Measurements from ENCODE around the gene RANBP10.

Gene RANBP10

DNA sequence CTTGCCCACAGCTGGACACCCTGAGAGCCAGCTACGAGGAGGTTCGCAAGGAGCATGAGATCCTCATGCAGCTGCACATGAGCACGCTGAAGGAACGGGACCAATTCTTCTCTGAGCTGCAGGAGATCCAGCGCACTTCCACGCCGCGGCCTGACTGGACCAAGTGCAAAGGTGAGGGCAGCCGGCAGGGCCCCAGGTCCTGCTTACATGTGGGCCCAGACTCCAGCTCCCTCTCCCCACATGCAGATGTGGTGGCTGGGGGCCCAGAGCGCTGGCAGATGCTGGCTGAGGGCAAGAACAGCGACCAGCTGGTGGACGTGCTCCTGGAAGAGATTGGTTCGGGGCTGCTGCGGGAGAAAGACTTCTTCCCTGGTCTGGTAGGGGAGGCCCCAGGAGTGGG, 19.5 kb upstream of the RANBP10 start:
- DNase-seq: no peak

DNA sequence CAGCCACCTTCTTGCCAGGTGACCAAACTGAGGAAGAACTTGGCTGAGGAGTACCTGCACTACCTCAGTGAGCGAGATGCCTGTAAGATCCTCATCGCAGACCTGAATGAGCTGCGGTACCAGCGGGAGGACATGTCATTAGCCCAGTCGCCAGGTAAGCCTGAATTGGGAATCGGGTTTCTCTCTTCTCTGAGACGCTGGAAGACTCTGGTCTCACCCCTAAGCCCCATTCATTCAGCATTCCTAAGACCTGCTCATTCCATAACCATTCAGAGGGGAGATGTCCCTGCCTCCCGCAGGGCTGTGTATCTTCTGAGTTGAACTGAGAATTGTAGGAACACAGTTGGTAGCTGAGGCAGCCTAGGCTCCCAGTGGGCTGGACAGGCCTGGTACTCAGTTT, 18.8 kb upstream of the RANBP10 start:
- no peak for DNase-seq

DNA sequence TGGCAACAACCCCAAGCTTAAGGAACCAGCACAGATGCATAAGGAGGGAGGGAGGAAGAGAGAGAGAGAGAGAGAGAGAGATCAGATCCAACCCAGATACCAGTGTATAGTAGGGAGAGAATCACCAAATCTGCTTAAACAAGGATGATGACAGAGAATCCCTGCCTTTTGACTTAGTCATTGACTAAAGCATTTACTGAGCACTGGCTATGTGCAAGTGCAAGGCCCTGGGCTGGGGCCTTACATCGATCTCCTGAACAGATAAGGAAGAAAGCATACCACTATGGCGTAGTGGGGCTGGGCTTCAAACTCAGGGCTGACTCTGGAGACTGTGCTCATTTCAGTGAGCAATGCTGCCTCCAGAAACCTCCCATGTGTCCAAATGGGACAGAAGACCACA, 16.2 kb upstream of the RANBP10 start:
- no peak for DNase-seq

DNA sequence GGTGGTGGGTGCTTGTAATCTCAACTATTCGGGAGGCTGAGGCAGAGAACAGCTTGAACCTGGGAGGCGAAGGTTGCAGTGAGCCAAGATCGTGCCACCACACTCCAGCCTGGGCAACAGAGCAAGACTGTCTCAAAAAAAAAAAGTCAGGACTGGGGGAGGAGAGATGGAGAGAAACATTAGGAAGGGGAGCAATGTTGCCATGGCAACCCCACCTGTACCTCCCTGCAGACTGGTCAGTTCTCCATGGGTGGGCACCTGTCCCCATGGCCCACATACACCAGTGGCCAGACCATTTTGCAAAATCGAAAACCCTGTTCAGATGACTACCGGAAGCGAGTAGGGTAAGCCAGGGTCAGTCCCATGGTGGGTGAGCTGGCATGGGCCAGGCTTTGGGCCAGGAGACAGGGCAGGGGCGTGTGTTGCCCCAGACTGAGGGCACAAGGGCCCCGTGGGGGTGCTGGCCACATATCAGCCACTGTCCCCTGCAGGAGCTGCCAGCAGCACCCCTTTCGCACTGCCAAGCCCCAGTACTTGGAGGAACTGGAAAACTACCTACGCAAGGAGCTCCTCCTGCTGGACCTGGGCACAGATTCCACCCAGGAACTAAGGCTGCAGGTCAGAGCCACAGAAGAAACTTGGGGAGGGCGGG, 14.4 kb upstream of the RANBP10 start:
- no peak for DNase-seq

DNA sequence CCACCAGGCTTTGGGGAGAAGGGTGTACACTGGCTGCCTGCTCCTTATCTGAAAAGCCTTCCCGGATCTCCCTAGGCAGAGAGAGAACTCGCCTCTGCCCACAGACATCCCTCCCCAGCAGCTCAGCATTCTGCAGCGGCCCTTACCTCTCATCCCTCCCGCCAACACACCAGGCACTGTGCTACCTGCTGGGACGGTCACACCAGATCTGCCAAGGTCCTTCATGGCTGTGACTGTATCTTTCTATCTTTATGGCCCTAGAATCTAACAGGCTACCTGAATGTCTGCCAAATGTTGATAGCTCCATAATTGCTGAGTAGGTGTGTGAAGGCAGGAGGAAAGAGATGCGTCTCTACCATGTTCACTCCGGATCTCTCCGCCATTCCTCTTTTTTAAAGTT, 8.2 kb upstream of the RANBP10 start:
- no peak for DNase-seq

DNA sequence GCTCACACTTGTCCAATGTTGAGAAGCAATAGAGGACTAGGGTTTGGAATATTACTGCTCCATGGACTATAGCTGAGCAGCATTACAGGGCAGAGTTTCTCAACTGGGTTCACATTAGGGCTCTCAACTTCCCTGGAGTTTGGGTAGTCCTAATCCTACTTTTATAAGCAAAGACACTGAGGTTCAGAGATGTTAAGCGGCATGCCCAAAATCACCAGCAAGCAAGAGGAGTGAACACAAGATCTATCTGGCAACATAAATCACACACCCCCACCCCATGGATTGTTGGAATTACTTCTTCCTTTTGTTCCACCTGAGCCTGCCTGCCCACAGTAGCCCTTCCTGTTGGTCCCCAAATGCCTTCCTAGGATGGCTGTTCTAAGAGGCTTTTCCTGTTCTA, 5.5 kb upstream of the RANBP10 start:
- DNase-seq: no peak

DNA sequence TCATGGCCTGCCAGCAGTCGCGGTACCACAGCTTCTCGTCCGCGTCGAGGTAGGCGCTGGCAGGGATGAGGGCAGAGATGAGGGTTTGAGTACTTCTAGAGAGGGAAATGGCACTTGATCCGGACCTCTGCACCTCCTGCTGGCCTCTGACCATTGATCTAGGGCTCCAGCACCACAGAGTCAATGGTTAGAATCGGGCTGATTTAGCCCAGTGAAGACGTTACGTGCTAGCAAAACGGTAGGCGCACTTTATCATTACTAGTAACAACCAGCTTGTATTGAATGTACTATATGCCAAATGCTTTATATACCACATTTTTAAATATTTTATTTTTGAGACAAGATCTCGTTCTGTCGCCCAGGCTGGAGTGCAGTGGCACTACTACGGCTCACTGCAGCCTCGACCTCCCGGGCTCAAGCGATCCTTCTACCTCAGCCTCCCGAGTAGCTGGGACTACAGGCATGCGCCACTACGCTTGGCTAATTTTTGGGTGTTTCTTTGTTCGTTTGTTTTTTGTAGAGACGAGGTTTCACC, 855 bp upstream of the RANBP10 start:
- no peak for DNase-seq

DNA sequence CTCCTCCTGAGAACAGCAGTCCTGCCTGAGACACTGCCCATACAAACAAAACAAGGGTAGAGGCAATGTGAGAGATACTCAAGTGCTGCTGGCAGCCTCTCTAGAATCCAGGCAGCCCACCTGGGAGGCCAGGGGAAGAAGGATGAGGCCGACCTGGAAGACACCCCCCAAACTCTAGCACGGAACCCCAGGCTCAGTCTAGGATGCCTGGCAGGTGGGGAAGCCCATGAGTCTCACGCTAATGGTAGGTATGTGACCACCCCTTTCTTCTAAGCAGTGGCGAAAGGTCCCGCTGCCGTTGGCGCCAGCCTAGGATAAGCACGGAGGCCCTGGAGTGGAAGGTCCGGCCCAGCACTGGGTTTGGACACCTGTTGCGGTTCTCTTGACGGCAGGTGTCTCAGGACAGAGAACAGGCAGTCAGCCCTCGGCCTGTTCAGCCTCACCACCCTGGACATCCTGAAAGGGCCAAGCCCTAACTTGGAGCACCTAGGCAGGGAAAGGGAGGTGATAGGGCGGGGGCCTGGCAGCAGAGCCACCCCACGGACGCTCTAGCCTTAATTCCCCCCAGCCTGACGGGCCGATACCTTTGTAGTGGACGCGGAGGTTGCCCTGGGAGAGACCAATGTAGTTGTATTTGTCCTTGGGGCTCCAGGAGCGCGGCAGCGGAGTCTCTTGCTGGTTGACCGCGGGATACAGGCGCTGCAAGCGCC, 487 bp downstream of the RANBP10 start:
- DNase-seq: no peak

DNA sequence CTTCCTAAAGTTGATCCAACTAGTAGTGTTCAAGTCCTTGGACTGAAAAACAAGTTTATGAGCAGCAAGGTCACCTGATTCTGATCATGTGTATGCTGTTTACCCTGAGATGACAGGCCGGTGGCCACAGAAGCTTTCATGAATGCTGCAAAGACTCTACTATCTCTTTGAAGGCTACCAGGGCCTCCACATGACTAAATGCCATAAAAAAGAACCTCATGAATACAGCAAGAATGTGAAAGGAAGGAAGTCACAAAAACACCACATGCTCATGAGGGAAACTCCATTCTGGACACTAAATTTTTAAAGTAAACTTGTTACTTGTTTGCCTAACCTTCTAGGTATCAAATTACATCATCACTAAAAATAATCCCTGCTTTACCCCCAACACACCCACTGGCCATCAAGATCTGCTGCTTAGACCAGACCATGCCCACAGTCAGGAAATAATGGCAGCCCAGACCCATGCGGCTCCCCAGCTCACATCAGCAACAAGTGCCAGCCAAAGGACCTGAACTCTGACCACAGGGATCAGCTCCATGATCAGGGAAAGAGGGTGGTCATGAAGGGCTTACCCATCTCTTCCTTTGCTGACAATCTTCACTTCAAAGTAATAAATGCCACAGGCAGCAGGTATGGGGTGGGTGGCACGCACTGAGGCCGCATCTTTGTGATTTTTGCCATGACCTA, 1.4 kb downstream of the RANBP10 start:
- DNase-seq: no peak

DNA sequence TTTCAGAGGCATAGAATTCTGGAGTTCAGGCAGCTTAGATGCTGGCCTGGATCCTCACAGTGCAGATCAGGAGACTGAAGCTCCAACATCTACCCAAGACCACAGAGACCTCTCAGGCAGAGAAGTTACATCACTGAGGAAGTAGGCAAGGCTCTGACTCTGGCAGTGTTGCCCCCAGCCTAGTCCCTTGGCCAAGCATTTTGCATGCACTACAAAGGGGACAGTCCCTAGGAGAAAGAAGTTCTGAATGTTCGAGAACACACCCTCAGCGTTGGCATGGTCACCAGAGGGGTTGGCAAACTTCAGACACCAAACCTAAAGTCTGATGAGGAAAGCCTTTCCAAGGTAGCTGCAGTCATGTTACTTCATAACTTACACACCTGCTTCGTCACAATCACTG, 2.5 kb downstream of the RANBP10 start:
- no peak for DNase-seq

DNA sequence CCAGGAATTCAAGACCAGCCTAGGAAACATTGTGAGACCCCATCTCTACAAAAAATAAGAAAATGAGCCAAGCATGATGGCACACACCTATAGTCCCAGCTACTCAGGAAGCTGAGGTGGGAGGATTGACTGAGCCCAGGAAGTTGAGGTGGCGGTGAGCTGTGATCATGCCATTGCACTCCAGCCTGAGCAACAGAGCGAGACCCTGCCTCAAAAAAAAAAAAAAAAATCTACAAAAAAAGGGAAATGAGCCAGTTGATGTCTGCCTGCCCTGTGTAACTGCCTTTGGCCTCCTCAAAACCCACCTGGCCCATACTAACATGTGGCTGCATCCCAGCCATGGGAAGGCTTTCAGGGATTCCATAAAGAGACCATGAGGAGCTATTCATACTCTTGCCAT, 4.5 kb downstream of the RANBP10 start:
- peak; percentile 23 for DNase-seq

DNA sequence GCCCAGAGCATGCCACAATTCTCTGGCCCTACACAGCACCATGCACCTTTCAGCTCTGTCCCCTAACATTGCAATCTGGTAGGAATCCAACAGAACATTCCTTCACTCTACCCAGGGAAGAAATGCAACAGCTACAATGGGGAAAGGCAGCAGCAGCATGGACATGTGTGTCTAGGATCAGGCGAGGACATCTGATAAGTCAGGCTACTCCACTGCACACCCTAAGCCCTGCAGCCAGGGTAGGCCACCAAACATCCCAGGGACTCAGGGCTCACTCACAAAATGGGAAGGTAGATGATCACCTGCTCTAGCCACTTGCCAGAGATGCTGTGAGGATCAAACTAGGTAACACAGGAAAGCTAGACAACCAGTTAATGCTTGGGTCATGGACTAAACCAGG, 5.1 kb downstream of the RANBP10 start:
- no peak for DNase-seq

DNA sequence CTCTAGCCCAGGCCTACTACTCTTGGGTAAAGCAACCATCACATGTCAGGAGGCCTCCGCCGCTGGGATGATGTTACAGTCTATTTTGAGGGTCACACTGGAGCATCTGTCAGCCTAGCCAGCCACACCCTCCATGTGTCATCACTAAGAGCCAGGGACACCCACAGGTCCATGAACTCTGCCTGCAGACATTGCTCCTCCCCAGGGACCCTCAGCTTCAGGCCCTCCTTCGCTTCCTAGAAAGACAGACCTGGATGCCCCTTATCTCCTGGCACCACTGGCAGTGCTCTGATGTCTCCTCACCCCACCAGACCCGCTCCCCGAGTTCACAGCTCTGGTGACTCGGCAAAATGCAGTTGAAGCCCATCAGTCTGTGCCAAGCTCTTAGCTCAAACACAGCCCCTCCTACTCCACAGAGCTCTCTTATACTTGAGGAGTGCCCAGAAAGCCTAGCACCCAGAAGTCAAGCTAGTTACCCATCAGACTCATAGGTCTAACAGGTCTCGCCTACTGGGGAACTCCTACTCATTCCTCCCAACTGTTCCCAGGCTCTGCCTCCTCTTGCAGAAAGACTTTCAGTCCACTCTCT, 5.9 kb downstream of the RANBP10 start:
- no peak for DNase-seq

DNA sequence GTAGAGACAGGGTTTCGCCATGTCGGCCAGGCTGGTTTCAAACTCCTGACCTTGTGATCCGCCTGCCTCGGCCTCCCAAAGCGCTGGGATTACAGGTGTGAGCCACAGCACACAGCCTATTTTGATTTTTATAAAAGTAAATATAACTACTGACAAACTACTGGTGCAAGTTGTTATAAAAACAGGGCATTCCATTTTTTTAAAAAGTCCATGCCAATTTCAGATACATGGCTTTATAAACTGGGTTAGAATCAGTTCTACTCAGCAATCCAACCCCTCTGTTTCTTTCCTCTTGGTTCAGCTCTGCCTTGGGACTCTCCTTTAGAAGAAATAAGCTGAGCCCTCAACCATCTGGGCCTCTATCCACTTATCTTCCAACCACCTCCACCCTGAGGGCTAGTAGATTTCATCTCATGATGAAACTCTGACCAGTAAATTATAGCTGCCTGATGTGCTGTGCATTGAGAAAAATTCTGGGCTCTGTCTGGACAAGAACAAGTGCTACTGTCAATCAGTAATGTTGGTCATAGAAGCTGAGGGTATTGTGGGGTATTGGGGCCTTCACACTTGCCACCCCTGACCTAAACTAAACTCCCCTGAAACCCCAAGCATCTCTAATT, 10.2 kb downstream of the RANBP10 start:
- DNase-seq: no peak

DNA sequence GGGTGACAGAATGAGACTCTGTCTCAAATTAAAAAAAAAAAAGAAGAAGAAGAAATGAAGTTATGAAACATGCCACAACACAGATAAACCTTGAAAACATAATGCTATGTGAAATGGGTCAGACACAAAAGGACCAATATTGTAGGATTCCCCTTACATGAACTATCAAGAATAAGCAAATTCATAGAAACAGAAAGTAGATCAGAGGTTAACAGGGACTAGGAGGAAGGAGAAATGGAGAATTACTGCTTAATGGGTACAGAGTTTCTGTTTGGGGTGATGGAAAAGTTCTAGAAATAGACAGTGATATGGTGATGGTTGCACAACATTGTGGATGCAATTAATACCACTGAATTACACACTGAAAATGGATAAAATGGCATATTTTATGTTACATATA, 16.3 kb downstream of the RANBP10 start:
- DNase-seq: no peak

DNA sequence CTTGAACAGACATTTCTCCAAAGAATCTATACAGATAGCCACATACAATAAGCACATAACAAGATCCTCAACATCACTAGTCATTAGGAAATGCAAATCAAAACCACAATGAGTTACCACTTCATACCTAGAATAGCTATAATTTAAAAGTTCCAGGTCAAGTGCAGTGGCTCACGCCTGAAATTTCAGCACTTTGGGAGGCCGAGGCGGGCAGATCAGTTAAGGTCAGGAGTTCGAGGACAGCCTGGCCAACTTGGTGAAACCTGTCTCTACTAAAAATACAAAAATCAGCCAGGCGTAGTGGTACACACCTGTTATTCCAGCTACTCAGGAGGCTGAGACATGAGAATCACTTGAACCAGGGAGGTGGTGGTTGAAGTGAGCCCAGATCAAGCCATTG, 19.9 kb downstream of the RANBP10 start:
- no peak for DNase-seq

DNA sequence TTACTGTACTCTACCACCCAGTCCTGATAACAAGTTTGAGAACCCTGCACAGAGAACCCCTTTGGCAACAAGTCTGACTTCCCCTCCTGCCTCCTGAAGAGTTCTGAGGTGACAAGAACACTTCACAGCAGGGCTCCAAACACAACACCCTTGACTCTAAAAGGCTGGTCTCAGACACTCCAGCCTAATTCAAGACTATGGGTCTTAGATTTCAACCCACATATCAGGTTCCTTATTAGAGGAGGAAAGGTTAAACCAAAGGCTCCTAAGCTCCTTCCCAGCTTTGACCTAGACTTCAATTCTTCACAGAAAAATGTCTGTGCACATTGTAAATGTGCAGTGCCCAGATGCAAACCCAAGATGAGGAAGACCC, 23.0 kb downstream of the RANBP10 start:
- DNase-seq: no peak

DNA sequence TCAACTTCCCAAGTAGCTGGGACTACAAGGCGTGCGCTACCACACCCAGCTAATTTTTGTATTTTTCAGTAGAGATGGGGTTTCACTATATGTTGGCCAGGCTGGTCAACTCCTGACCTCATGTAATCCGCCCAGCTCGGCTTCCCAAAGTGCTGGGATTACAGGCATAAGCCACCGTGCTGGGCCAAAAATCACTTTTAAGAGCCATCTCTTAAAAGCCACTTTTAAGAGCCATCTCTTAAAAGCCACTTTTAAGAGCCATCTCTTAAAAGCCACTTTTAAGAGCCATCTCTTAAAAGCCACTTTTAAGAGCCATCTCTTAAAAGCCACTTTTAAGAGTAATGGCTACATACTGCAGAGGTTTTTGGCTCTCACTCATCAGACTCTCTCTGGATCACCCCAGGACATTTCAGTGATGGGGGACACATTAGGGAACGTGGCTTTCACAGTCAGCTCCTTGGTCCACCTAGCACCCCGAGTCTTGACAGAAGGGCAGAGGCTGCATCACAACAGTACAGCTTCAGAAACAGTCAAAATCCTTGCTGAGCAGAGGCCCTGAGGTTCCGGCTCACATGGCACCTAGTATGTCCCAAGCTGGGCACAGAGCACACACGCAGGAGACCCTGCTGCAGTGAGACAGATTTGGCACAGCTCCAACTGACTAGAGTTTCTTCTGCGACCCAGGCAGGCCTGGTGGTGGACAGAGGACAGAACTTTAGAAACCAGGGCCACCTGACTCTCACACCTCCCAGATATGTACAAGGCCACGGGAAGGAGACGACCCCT, 23.6 kb downstream of the RANBP10 start:
- DNase-seq: no peak

DNA sequence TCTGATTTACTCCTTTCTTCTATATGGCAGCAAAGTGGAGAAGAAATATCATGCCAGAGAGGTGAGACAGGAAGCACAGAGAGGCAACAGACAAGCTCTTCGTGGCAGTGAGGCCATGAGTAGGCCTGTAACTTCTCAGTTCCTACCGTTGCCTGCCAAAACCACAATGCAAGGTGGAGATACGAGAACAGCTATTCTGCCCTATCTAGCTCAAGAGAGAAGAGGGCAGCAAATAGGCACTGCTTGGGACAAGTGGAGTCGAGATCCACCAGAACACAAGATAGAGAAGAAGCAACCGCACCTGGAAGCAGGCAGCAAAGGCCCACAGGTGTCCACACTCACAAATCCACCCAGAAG, 24.8 kb downstream of the RANBP10 start:
- DNase-seq: no peak

DNA sequence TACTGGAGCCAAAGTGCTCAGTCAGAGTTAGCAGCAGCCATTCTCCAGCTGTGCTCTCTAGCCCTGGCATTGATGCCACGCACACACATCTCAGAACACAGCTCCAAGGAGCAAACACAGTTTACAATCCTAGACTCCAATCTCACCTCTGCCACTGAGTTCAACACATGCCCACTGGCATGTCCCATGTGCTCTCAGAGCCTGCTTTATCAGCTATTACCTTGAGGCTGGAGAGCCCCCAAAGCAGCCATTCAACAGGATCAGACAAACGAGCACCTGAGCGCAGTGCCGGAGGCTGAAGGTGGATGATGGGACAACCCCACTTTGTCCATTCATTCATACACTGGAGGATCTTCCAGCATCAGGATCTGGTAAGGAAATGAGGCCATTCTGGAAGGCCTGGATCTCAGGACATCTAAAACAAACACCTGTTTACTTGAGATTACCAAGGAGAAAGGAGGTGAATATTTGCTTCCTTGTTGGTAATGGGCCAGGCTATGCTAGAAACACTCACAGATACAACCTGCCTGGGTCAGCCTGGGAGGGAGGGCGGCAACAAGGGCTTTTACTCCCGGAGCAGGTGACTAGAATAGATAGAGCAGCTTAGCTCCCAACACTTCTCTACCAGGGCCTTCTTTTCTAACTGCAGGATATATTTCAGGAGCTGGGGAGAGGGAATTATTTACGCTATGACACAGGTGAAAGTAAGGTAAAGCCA, 25.4 kb downstream of the RANBP10 start:
- no peak for DNase-seq

DNA sequence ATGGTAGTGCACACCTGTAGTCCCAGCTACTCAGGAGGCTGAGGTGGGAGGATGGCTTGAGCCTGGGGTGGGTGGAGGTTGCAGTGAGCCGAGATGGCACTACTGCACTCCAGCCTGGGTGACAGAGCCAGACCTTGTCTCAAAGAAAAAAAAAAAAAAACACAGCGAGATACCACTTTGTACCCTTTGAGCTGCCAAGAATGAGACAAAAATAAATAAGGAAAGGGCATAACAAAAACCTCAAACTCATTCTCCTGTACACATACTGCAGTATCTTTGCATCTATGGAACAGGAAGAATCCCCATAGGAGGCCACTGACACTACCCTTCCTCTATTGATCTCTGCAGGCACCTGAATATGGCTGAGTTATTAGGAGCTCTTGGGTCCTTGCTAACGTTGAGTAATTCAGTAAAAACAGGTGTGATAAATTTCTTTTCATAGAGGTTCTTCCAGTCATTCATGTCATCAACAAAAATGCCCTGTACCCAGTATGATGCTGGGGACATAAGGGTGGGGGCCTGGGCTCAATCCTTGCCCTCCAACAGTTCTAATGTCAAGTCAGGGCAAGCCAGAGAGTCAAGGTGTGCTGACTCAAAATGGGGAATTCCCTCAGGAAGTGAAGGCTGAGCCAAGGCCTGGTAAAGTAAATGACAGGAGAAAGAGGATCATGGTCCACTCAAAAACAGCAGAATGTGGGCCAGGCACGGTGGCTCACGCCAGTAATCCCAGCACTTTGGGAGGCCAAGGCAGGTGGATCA, 26.9 kb downstream of the RANBP10 start:
- no peak for DNase-seq
